ENCODE results near the gene AP2A1. TPM values are rescaled to one million over a fixed set of nuclear protein-coding genes. Genes with fewer than 3 reads are reported as not detected.

Gene AP2A1
- total RNA-seq, 1 experiment from 2014 or later, result 208 TPM

- no peak overlapping the region for H3K4me3 ChIP-seq (ENCODE audit: insufficient read depth, low read depth, low read length)
- DNase-seq, result no peak
- H3K36me3 ChIP-seq (replicated peaks; ENCODE audit: control insufficient read depth, insufficient read depth, low read length), result peaks cover 20% of the 10 kb centered on the region
- H3K27me3 ChIP-seq (ENCODE audit: control insufficient read depth, insufficient read depth, low read length), result no peaks in the 10 kb centered on the region
Observed at GRCh38 chr19:49795615-49796014, 28.8 kb downstream of the AP2A1 start.

GRCh38 chr19:49798574-49798973 is 31.8 kb downstream of the AP2A1 start:
- DNase-seq, result no peak
- H3K27me3 ChIP-seq (ENCODE audit: control insufficient read depth, insufficient read depth, low read length), result no peaks in the 10 kb centered on the region
- H3K4me3 ChIP-seq (ENCODE audit: insufficient read depth, low read depth, low read length), result no peak overlapping the region
- H3K36me3 ChIP-seq (replicated peaks; ENCODE audit: control insufficient read depth, insufficient read depth, low read length), result peaks cover 23% of the 10 kb centered on the region

GRCh38 chr19:49799271-49799797 is 32.5 kb downstream of the AP2A1 start:
- peaks cover 24% of the 10 kb centered on the region for H3K36me3 ChIP-seq (replicated peaks; ENCODE audit: control insufficient read depth, insufficient read depth, low read length)
- H3K4me3 ChIP-seq (ENCODE audit: insufficient read depth, low read depth, low read length), result no peak overlapping the region
- H3K27me3 ChIP-seq (ENCODE audit: control insufficient read depth, insufficient read depth, low read length), result no peaks in the 10 kb centered on the region
- DNase-seq, result peak; percentile 30

GRCh38 chr19:49799798-49800376 is 33.1 kb downstream of the AP2A1 start:
- no peak overlapping the region for H3K4me3 ChIP-seq (ENCODE audit: insufficient read depth, low read depth, low read length)
- H3K36me3 ChIP-seq (replicated peaks; ENCODE audit: control insufficient read depth, insufficient read depth, low read length), result peaks cover 24% of the 10 kb centered on the region
- H3K27me3 ChIP-seq (ENCODE audit: control insufficient read depth, insufficient read depth, low read length), result no peaks in the 10 kb centered on the region
- peak; percentile 91 for DNase-seq

GRCh38 chr19:49800771-49801170 is 34.0 kb downstream of the AP2A1 start:
- Histone ChIP-seq H3K4me3 (ENCODE audit: insufficient read depth, low read depth, low read length) (no peak overlapping the region), H3K36me3 (replicated peaks; ENCODE audit: control insufficient read depth, insufficient read depth, low read length) (peaks cover 20% of the 10 kb centered on the region), H3K27me3 (ENCODE audit: control insufficient read depth, insufficient read depth, low read length) (no peaks in the 10 kb centered on the region)
- DNase-seq, result no peak

GRCh38 chr19:49801401-49801888 is 34.6 kb downstream of the AP2A1 start:
- Histone ChIP-seq H3K4me3 (ENCODE audit: insufficient read depth, low read depth, low read length) (peak overlapping the region; percentile 43), H3K27me3 (ENCODE audit: control insufficient read depth, insufficient read depth, low read length) (no peaks in the 10 kb centered on the region), H3K36me3 (replicated peaks; ENCODE audit: control insufficient read depth, insufficient read depth, low read length) (peaks cover 16% of the 10 kb centered on the region)
- no peak for DNase-seq

- peak; percentile 99 for DNase-seq
- Histone ChIP-seq H3K4me3 (ENCODE audit: insufficient read depth, low read depth, low read length) (peak overlapping the region; percentile 45), H3K27me3 (ENCODE audit: control insufficient read depth, insufficient read depth, low read length) (no peaks in the 10 kb centered on the region), H3K36me3 (replicated peaks; ENCODE audit: control insufficient read depth, insufficient read depth, low read length) (peaks cover 11% of the 10 kb centered on the region)
Observed at GRCh38 chr19:49801966-49802661, 35.3 kb downstream of the AP2A1 start.

GRCh38 chr19:49802836-49803528 is 36.2 kb downstream of the AP2A1 start:
- H3K36me3 ChIP-seq (replicated peaks; ENCODE audit: control insufficient read depth, insufficient read depth, low read length), result peaks cover 12% of the 10 kb centered on the region
- H3K27me3 ChIP-seq (ENCODE audit: control insufficient read depth, insufficient read depth, low read length), result no peaks in the 10 kb centered on the region
- DNase-seq, result peak; percentile 71
- H3K4me3 ChIP-seq (ENCODE audit: insufficient read depth, low read depth, low read length), result peak overlapping the region; percentile 45

GRCh38 chr19:49803529-49803856 is 36.7 kb downstream of the AP2A1 start:
- no peak for DNase-seq
- H3K27me3 ChIP-seq (ENCODE audit: control insufficient read depth, insufficient read depth, low read length), result no peaks in the 10 kb centered on the region

GRCh38 chr19:49805822-49806619 is 39.2 kb downstream of the AP2A1 start:
- no peaks in the 10 kb centered on the region; the same call in 1 of the 2 replicates for H3K27me3 ChIP-seq (ENCODE audit: control insufficient read depth, insufficient read depth, low read length)
- peaks cover 9% of the 10 kb centered on the region for H3K36me3 ChIP-seq (replicated peaks; ENCODE audit: control insufficient read depth, insufficient read depth, low read length)
- peak overlapping the region; percentile 8; the same call in 1 of the 2 replicates for H3K4me3 ChIP-seq (ENCODE audit: insufficient read depth, low read depth, low read length)
- no peak for DNase-seq

More at GRCh38 chr19:49803529-49803856, 36.7 kb downstream of the AP2A1 start:
- Histone ChIP-seq H3K4me3 (ENCODE audit: insufficient read depth, low read depth, low read length) (no peak overlapping the region), H3K36me3 (replicated peaks; ENCODE audit: control insufficient read depth, insufficient read depth, low read length) (peaks cover 12% of the 10 kb centered on the region)

- Histone ChIP-seq H3K4me3 (ENCODE audit: insufficient read depth, low read depth, low read length) (no peak overlapping the region), H3K36me3 (replicated peaks; ENCODE audit: control insufficient read depth, insufficient read depth, low read length) (peaks cover 9% of the 10 kb centered on the region), H3K27me3 (ENCODE audit: control insufficient read depth, insufficient read depth, low read length) (no peaks in the 10 kb centered on the region; the same call in 1 of the 2 replicates)
- DNase-seq, result no peak
Observed at GRCh38 chr19:49806620-49806959, 39.8 kb downstream of the AP2A1 start.

- H3K36me3 ChIP-seq (replicated peaks; ENCODE audit: control insufficient read depth, insufficient read depth, low read length), result peaks cover 9% of the 10 kb centered on the region
- H3K4me3 ChIP-seq (ENCODE audit: insufficient read depth, low read depth, low read length), result no peak overlapping the region
- H3K27me3 ChIP-seq (ENCODE audit: control insufficient read depth, insufficient read depth, low read length), result no peaks in the 10 kb centered on the region; the same call in 1 of the 2 replicates
- peak; percentile 29 for DNase-seq
Observed at GRCh38 chr19:49807058-49807903, 40.5 kb downstream of the AP2A1 start.

GRCh38 chr19:49807904-49808675 is 41.3 kb downstream of the AP2A1 start:
- peak; percentile 55 for DNase-seq
- peak overlapping the region; percentile 26 for H3K4me3 ChIP-seq (ENCODE audit: insufficient read depth, low read depth, low read length)
- H3K36me3 ChIP-seq (replicated peaks; ENCODE audit: control insufficient read depth, insufficient read depth, low read length), result peaks cover 8% of the 10 kb centered on the region
- no peaks in the 10 kb centered on the region; the same call in 1 of the 2 replicates for H3K27me3 ChIP-seq (ENCODE audit: control insufficient read depth, insufficient read depth, low read length)

Data from H7 (cell line).